Measurements from ENCODE around the gene ACP1.

The ACP1 gene

GRCh38 chr2:262117-262516 lies 2.6 kb upstream of the ACP1 start:
- no peak for TF ChIP-seq CTCF (IDR thresholded peaks at IDR 0.05; ENCODE audit: borderline replicate concordance, insufficient read depth, low read depth, low read length)
- H3K4me3 ChIP-seq (ENCODE audit: low read depth, low read length) = no peak overlapping the region

DNA sequence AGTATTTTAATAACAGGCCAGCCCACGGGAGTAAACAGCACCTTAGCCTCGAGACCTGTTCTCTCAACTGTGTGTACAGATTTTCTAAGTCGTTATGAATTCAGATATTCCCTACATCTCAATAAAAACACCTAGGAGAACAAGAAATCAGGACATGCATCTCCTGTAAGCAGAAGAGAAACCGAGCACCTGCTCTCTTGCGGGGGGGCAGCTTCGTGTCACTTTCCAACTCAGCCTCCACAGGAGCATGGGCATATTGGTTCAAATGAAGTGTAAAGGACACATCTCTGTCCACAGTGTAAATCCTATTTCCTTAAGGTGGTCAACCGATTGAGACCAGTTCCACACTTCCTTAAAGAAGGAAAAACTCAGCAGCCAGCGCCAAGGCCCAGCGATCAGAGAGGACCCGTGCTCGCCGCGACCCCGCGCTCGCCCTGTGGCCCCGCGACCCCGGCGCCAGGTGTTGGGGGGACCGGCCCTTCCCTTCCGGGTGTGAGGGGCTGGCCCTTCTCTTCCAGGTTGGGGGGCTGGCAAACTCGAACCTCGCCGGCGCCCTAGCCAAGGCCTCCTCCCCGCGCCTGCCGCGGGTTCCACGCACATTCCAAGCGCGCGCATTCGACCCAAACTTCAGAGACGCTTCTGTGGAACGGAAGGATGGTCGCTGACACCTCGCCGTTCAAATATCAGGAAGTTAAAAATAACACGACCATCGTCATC lies 1.6 kb upstream of the ACP1 start:
- no peak for TF ChIP-seq CTCF (IDR thresholded peaks at IDR 0.05; ENCODE audit: borderline replicate concordance, insufficient read depth, low read depth, low read length)
- peak overlapping the region; percentile 70 for H3K4me3 ChIP-seq (ENCODE audit: low read depth, low read length)

GRCh38 chr2:263774-264492 lies 814 bp upstream of the ACP1 start, which contains the start of gene SH3YL1:
SH3YL1 (minus strand) TSS chr2:264032; CDS start chr2:263984, 48 bp downstream.
- no peak for TF ChIP-seq CTCF (IDR thresholded peaks at IDR 0.05; ENCODE audit: borderline replicate concordance, insufficient read depth, low read depth, low read length)
- H3K4me3 ChIP-seq (ENCODE audit: low read depth, low read length) = peak within 1 kb of the TSS; percentile 70

- H3K4me3 ChIP-seq (ENCODE audit: low read depth, low read length) = no peak overlapping the region
- TF ChIP-seq CTCF (IDR thresholded peaks at IDR 0.05; ENCODE audit: borderline replicate concordance, insufficient read depth, low read depth, low read length) = no peak
Observed at GRCh38 chr2:268323-268722, 3.6 kb downstream of the ACP1 start.

GRCh38 chr2:269356-270030 lies 4.7 kb downstream of the ACP1 start:
- H3K4me3 ChIP-seq (ENCODE audit: low read depth, low read length) = no peak overlapping the region
- no peak for TF ChIP-seq CTCF (IDR thresholded peaks at IDR 0.05; ENCODE audit: borderline replicate concordance, insufficient read depth, low read depth, low read length)

GRCh38 chr2:270861-271260 lies 6.1 kb downstream of the ACP1 start:
- no peak overlapping the region for H3K4me3 ChIP-seq (ENCODE audit: low read depth, low read length)
- TF ChIP-seq CTCF (IDR thresholded peaks at IDR 0.05; ENCODE audit: borderline replicate concordance, insufficient read depth, low read depth, low read length) = no peak
